ENCODE data around the gene OMG. TPM values are rescaled to one million over a fixed set of nuclear protein-coding genes. Genes with fewer than 3 reads are reported as not detected.

The OMG gene
- total RNA-seq, 2 donors from 2014 or later, result not detected

DNA sequence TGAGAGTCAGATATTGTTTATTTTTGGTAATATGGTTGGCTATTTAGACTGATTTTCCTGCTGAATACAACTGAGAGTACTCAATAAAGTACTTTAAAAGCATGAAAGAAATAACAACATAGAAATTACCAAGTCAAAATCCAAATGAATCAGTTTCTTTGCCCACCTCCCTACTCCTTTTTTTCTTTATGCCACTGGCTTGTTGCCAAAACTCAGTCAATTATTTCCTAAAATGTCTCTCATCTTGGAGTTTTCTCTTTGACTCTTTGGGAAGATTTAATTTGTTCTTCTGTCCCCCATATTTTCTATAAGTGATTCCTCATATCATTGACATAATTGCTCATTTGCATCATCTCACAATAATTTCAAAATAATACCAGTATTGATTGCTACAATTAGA lies 2.6 kb upstream of the OMG start:
- H3K27me3 Mint-ChIP-seq (ENCODE audit: insufficient read depth), result no peaks in the 10 kb centered on the region
- no peaks in the 10 kb centered on the region for H3K9me3 Mint-ChIP-seq

DNA sequence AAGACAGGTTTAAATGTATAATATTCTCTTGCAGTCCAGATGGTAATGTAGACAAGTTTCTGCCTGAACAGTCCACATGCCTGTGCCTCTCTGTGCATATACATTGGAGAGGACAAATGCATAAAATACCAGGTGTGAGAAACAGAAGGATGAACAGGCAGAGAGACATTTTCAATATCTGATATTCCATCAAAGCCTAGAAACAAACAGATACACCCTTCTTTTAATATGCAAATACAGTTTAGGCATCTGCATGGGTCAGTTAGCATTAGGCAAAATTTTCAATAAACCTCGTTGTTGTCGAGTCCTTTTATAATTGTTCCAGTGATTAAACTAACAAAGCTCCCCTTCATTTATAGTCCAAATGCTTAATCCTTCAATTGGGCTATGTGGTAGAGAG lies 897 bp downstream of the OMG start:
- Histone ChIP-seq H3K9ac (ENCODE audit: extremely low read depth, low read length, poor library complexity, severe bottlenecking) (no peak overlapping the region), H3K9me3 (ENCODE audit: control insufficient read depth, low read length) (no peaks in the 10 kb centered on the region), H3K4me3 (ENCODE audit: low read length) (no peak overlapping the region), H3K27ac (ENCODE audit: low read depth, low read length) (no peak overlapping the region), H3K36me3 (ENCODE audit: control insufficient read depth, insufficient read depth, low read length) (peaks cover 26% of the 10 kb centered on the region), H3K27me3 (ENCODE audit: control insufficient read depth, insufficient read depth, low read length, poor library complexity, severe bottlenecking) (no peaks in the 10 kb centered on the region), H3K4me1 (ENCODE audit: control insufficient read depth, insufficient read depth, low read length) (peaks cover 3% of the 10 kb centered on the region)
- no peak overlapping the region for H3K27ac Mint-ChIP-seq
- TF ChIP-seq CTCF (conservative IDR thresholded peaks at IDR 0.05), result no peak
- no peak for DNase-seq
- 89% methylated on average over 2 of the region's 2 CpGs; no CpG with 5 or more reads in 1 of the 2 experiments for WGBS, 2 experiments (ENCODE audit: insufficient coverage in 1 of 2, insufficient read length in 1 of 2)
- H3K9me3 Mint-ChIP-seq, result no peaks in the 10 kb centered on the region
- peaks cover 15% of the 10 kb centered on the region for H3K36me3 Mint-ChIP-seq (ENCODE audit: low read depth)
- no peak overlapping the region for H3K4me3 Mint-ChIP-seq
- H3K4me1 Mint-ChIP-seq, result no peaks in the 10 kb centered on the region
- H3K27me3 Mint-ChIP-seq (ENCODE audit: insufficient read depth), result no peaks in the 10 kb centered on the region

More for the DNA sequence above, 2.6 kb upstream of the OMG start:
- no peak overlapping the region for H3K27ac ChIP-seq (ENCODE audit: low read depth, low read length)
- Mint-ChIP-seq H3K4me1 (no peaks in the 10 kb centered on the region), H3K27ac (no peak overlapping the region), H3K4me3 (no peak overlapping the region), H3K36me3 (ENCODE audit: low read depth) (peaks cover 2% of the 10 kb centered on the region)
- no peaks in the 10 kb centered on the region for H3K9me3 ChIP-seq (ENCODE audit: control insufficient read depth, low read length)
- peaks cover 15% of the 10 kb centered on the region for H3K36me3 ChIP-seq (ENCODE audit: control insufficient read depth, insufficient read depth, low read length)
- peaks cover 3% of the 10 kb centered on the region for H3K4me1 ChIP-seq (ENCODE audit: control insufficient read depth, insufficient read depth, low read length)
- H3K4me3 ChIP-seq (ENCODE audit: low read length), result no peak overlapping the region
- no peak for DNase-seq
- no peak for TF ChIP-seq CTCF (conservative IDR thresholded peaks at IDR 0.05)
- no peak overlapping the region for H3K9ac ChIP-seq (ENCODE audit: extremely low read depth, low read length, poor library complexity, severe bottlenecking)
- no peaks in the 10 kb centered on the region for H3K27me3 ChIP-seq (ENCODE audit: control insufficient read depth, insufficient read depth, low read length, poor library complexity, severe bottlenecking)

DNA sequence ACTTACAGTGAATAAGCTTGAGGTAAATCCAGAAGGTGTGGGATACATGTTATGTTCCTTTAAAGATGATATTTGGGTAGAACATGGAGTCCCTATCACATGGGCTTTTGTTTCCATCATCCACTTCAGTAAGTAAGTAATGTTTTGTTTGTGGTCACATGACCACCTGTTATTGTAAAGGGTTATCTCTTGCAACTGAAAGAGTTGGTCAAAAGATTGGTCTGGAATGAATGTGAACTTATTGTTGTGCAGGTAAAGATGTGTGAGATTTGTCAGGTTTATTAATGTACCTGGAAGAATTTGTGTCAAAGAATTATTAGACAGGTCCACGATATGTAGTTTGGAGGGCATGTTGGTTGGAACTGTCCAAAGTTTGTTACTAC lies 1.6 kb downstream of the OMG start:
- no peaks in the 10 kb centered on the region for H3K27me3 Mint-ChIP-seq (ENCODE audit: insufficient read depth)
- Histone ChIP-seq H3K36me3 (ENCODE audit: control insufficient read depth, insufficient read depth, low read length) (peaks cover 29% of the 10 kb centered on the region), H3K4me3 (ENCODE audit: low read length) (no peak overlapping the region), H3K27me3 (ENCODE audit: control insufficient read depth, insufficient read depth, low read length, poor library complexity, severe bottlenecking) (no peaks in the 10 kb centered on the region), H3K27ac (ENCODE audit: low read depth, low read length) (no peak overlapping the region), H3K4me1 (ENCODE audit: control insufficient read depth, insufficient read depth, low read length) (peaks cover 3% of the 10 kb centered on the region), H3K9ac (ENCODE audit: extremely low read depth, low read length, poor library complexity, severe bottlenecking) (no peak overlapping the region), H3K9me3 (ENCODE audit: control insufficient read depth, low read length) (no peaks in the 10 kb centered on the region)
- 95 to 100% methylated on average over 1 of the region's 1 CpG for whole genome bisulfite sequencing, 2 experiments (ENCODE audit: insufficient coverage in 1 of 2, insufficient read length in 1 of 2)
- H3K4me1 Mint-ChIP-seq, result no peaks in the 10 kb centered on the region
- H3K27ac Mint-ChIP-seq, result no peak overlapping the region
- H3K4me3 Mint-ChIP-seq, result no peak overlapping the region
- TF ChIP-seq CTCF (conservative IDR thresholded peaks at IDR 0.05), result no peak
- H3K36me3 Mint-ChIP-seq (ENCODE audit: low read depth), result peaks cover 17% of the 10 kb centered on the region
- no peak for DNase-seq
- no peaks in the 10 kb centered on the region for H3K9me3 Mint-ChIP-seq
